Type B pancreatic cell (in vitro differentiated cells): Measurements from ENCODE around the gene LGALS1. TPM values are rescaled to one million over a fixed set of nuclear protein-coding genes. Genes with fewer than 3 reads are reported as not detected.

Experiments
- DNase-seq: peaks from one replicate; pipeline ENCODE4 v3.0.0; 2021; ENCODE audit warnings: mixed read lengths; ENCODE audit not compliant: unreplicated experiment; ENCODE audit errors: extremely low spot score
- H3K27ac Mint-ChIP-seq: 2 replicates; pipeline ENCODE4 v1.8.0; 2021; ENCODE audit warnings: mild to moderate bottlenecking, mixed read lengths
- H3K27me3 Mint-ChIP-seq: 2 replicates; pipeline ENCODE4 v1.8.0; 2021; ENCODE audit warnings: mixed read lengths
- H3K36me3 Mint-ChIP-seq: 2 replicates; pipeline ENCODE4 v1.8.0; 2021; ENCODE audit warnings: mixed read lengths
- H3K4me1 Mint-ChIP-seq: one replicate; pipeline ENCODE4 v1.8.0; 2021; ENCODE audit warnings: mixed read lengths; ENCODE audit not compliant: unreplicated experiment
- H3K4me3 Mint-ChIP-seq: 2 replicates; pipeline ENCODE4 v1.8.0; 2021; ENCODE audit warnings: mild to moderate bottlenecking, mixed read lengths
- H3K9me3 Mint-ChIP-seq: 2 replicates; pipeline ENCODE4 v1.8.0; 2021; ENCODE audit warnings: mixed read lengths
- CTCF ChIP-seq: fragments of 200-600 bp; sonication (generic); conservative IDR thresholded peaks from 2 replicates; pipeline ENCODE4 v1.5.0; 2021; ENCODE audit warnings: antibody characterized with exemption, mild to moderate bottlenecking
- total RNA-seq: library from RNA; stranded (reverse); gene quantifications from 2 replicates; pipeline ENCODE4 v1.2.1, GENCODE V29; 2021; ENCODE audit warnings: low replicate concordance

Gene LGALS1
- total RNA-seq, 1 donor from 2014 or later = 235 TPM

GRCh38 chr22:37632174-37633088 is 43.0 kb upstream of the LGALS1 start:
- peaks cover 11% of the 10 kb centered on the region for H3K4me1 Mint-ChIP-seq

GRCh38 chr22:37633089-37633624 is 42.3 kb upstream of the LGALS1 start:
- peaks cover 11% of the 10 kb centered on the region for H3K4me1 Mint-ChIP-seq
- peak overlapping the region; percentile 43 for H3K27ac Mint-ChIP-seq
- H3K27me3 Mint-ChIP-seq = no peaks in the 10 kb centered on the region
- H3K36me3 Mint-ChIP-seq = no peaks in the 10 kb centered on the region
- DNase-seq = no peak
- H3K4me3 Mint-ChIP-seq = no peak overlapping the region
- no peak for TF ChIP-seq CTCF
- H3K9me3 Mint-ChIP-seq = no peaks in the 10 kb centered on the region

More at GRCh38 chr22:37632174-37633088, 43.0 kb upstream of the LGALS1 start:
- H3K4me3 Mint-ChIP-seq = no peak overlapping the region
- no peaks in the 10 kb centered on the region for H3K36me3 Mint-ChIP-seq
- TF ChIP-seq CTCF = no peak
- no peaks in the 10 kb centered on the region for H3K9me3 Mint-ChIP-seq
- H3K27me3 Mint-ChIP-seq = no peaks in the 10 kb centered on the region
- no peak overlapping the region for H3K27ac Mint-ChIP-seq
- no peak for DNase-seq

GRCh38 chr22:37633625-37634416 is 41.6 kb upstream of the LGALS1 start:
- Mint-ChIP-seq H3K4me3 (peak overlapping the region; percentile 71), H3K36me3 (no peaks in the 10 kb centered on the region), H3K27me3 (no peaks in the 10 kb centered on the region), H3K27ac (peak overlapping the region; percentile 72), H3K4me1 (peaks cover 16% of the 10 kb centered on the region), H3K9me3 (no peaks in the 10 kb centered on the region)
- TF ChIP-seq CTCF = peak; percentile 44
- DNase-seq = peak; percentile 83

GRCh38 chr22:37634417-37634924 is 41.0 kb upstream of the LGALS1 start:
- peak overlapping the region; percentile 71 for H3K4me3 Mint-ChIP-seq
- peak overlapping the region; percentile 72 for H3K27ac Mint-ChIP-seq
- H3K4me1 Mint-ChIP-seq = peaks cover 17% of the 10 kb centered on the region
- H3K36me3 Mint-ChIP-seq = no peaks in the 10 kb centered on the region
- H3K9me3 Mint-ChIP-seq = no peaks in the 10 kb centered on the region
- DNase-seq = no peak
- no peaks in the 10 kb centered on the region for H3K27me3 Mint-ChIP-seq
- no peak for TF ChIP-seq CTCF

- no peaks in the 10 kb centered on the region for H3K36me3 Mint-ChIP-seq
- H3K27ac Mint-ChIP-seq = no peak overlapping the region
- peaks cover 17% of the 10 kb centered on the region for H3K4me1 Mint-ChIP-seq
- no peak for TF ChIP-seq CTCF
- H3K4me3 Mint-ChIP-seq = no peak overlapping the region
- H3K9me3 Mint-ChIP-seq = no peaks in the 10 kb centered on the region
- H3K27me3 Mint-ChIP-seq = no peaks in the 10 kb centered on the region
- DNase-seq = no peak
These were observed 40.3 kb upstream of the LGALS1 start for GRCh38 chr22:37635157-37635556.
